Stromal cell of bone marrow (primary cell): ENCODE results near the gene TIAM1.

Experiments used
- DNase-seq: peaks from one replicate; pipeline ENCODE4 v3.0.0-alpha.2; 2012; ENCODE audit warnings: low read depth

The TIAM1 gene

GRCh38 chr21:31087639-31088473, 256.2 kb downstream of the TIAM1 start:
- DNase-seq: no peak

- no peak for DNase-seq
Measured at GRCh38 chr21:31084689-31085088, 259.4 kb downstream of the TIAM1 start.

GRCh38 chr21:31078796-31079195, 265.3 kb downstream of the TIAM1 start:
- DNase-seq: peak; percentile 11

DNA sequence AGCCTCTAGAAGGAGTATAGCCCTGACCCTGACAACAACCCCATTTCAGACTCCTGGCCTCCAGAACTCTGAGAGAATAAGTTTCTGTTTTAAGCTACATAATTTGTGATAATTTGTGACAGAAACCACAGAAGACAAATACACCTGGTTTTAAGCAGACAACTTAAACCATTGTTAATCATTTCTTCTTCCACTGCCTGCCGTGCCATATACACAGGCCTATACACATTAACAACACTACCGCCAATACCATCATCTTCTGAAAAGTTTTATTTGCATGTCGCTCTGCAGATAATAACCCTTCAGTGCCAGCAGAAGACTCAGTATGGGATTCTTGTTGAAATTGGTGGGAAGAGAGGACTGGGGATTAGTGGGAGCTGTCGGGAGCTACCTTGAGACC, 265.8 kb downstream of the TIAM1 start:
- DNase-seq: no peak

GRCh38 chr21:31075848-31076247, 268.2 kb downstream of the TIAM1 start:
- DNase-seq: no peak

GRCh38 chr21:31072533-31072932, 271.5 kb downstream of the TIAM1 start:
- no peak for DNase-seq
